BLaER1 treated with 17β-estradiol and CSF1 and Interleukin-3, amounts not matched to agents 10 nM and 100 nM (cell line): Measurements from ENCODE around the gene SCCPDH.
"Not testable (repeated sequence)": the region's sequence is repeated elsewhere in the genome, so short reads cannot be mapped to it uniquely, and the experiment has no call there.

Source experiments
- H3K27ac ChIP-seq, 11 experiments: shearing (Covaris generic); formaldehyde crosslinking; 2 replicates each; pipeline ENCODE4 v1.8.1; 2022
- H3K27me3 ChIP-seq, 11 experiments: shearing (Covaris generic); formaldehyde crosslinking; 2 replicates each; pipeline ENCODE4 v1.8.1; 2022
- H3K36me3 ChIP-seq, 11 experiments: shearing (Covaris generic); formaldehyde crosslinking; 2 replicates each; pipeline ENCODE4 v1.8.1; 2022
- H3K4me1 ChIP-seq, 10 experiments: shearing (Covaris generic); formaldehyde crosslinking; 2 replicates each; pipeline ENCODE4 v1.8.1; 2022
- H3K4me2 ChIP-seq, 11 experiments: shearing (Covaris generic); formaldehyde crosslinking; 2 replicates each; pipeline ENCODE4 v1.8.1; 2022
- H3K4me3 ChIP-seq, 10 experiments: shearing (Covaris generic); formaldehyde crosslinking; 2 replicates each; pipeline ENCODE4 v1.8.1; 2022
- H3K9ac ChIP-seq, 11 experiments: shearing (Covaris generic); formaldehyde crosslinking; 2 replicates each; pipeline ENCODE4 v1.8.1; 2022
- H3K9me3 ChIP-seq, 11 experiments: shearing (Covaris generic); formaldehyde crosslinking; replicated peaks in 1 of 11; 2 replicates each; pipeline ENCODE4 v1.8.1; 2022
- H4K20me1 ChIP-seq, 11 experiments: shearing (Covaris generic); formaldehyde crosslinking; 2 replicates each; pipeline ENCODE4 v1.8.1; 2022
- Cebpa-rat ChIP-seq, 11 experiments: shearing (Covaris generic); IDR thresholded peaks; 2 replicates each; pipeline ENCODE4 v1.8.1; 2022

The SCCPDH gene

DNA sequence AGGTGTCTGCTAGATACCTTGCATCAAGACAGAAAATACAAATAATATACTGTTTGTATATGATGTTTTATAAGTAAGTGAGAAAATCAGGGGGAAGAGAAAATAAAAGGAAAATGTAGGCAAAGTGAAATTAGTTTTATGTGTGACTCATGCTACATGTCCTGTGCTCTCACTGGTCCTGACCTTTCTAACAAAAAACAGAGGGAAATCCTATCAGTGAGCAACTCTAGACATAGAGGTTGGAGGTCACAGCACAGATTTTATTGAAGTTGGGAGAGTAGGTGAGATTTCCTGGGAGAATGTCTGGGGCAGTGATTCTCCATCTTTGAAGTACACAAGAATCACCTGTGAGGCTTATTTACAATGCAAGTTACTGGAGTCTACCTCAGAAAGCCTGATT lies 9.5 kb downstream of the SCCPDH start:
- peaks cover 96 to 100% (median 100%) of the 10 kb centered on the region in 11 experiments for H3K36me3 ChIP-seq
- no peaks in the 10 kb centered on the region for H3K27me3 ChIP-seq
- H3K9ac ChIP-seq: no peak overlapping the region
- no peak overlapping the region for H3K27ac ChIP-seq
- H3K4me1 ChIP-seq: peaks cover 4 to 25% (median 13%) of the 10 kb centered on the region in 10 experiments; a peak in 16 of 20 replicates
- no peak for TF ChIP-seq Cebpa-rat (IDR thresholded peaks at IDR 0.05)
- H3K4me3 ChIP-seq: no peak overlapping the region
- no peak overlapping the region for H3K4me2 ChIP-seq
- peaks cover 28 to 65% (median 40%) of the 10 kb centered on the region in 11 experiments for H3K9me3 ChIP-seq
- H4K20me1 ChIP-seq: no peaks in the 10 kb centered on the region

DNA sequence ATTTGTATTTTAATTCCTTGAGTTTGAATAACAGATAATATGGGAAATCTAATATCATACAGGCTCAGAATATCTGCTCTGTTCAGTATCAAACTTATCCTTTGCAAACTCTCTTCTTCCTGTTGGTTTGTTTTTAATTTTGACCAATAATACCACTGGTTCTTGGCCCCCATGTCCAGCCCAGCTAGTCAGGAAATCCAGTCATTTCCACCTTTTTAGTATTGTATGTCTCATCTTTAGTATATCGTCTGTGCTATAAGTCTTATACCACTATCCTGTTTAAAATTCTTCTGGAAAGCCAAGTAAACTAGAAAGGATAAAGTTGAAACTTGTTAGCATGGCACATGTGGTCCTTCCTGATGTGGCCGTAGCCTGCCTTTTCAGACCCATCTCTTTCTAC lies 10.7 kb downstream of the SCCPDH start:
- Histone ChIP-seq H3K4me3 (no peak overlapping the region), H3K4me2 (no peak overlapping the region), H3K9me3 (peaks cover 17 to 57% (median 29%) of the 10 kb centered on the region in 11 experiments), H3K27me3 (no peaks in the 10 kb centered on the region), H4K20me1 (no peaks in the 10 kb centered on the region), H3K36me3 (peaks cover 84 to 100% (median 89%) of the 10 kb centered on the region in 11 experiments), H3K27ac (0 out of 22 replicates have a peak overlapping the region, but pooled peaks of 1 of the 11 experiments have one; percentile 13), H3K4me1 (peaks cover 9 to 37% (median 25%) of the 10 kb centered on the region in 10 experiments; a peak in 16 of 20 replicates), H3K9ac (no peak overlapping the region)
- no peak for TF ChIP-seq Cebpa-rat (IDR thresholded peaks at IDR 0.05)

GRCh38 chr1:246735735-246736134 lies 11.5 kb downstream of the SCCPDH start:
- Histone ChIP-seq H4K20me1 (no peaks in the 10 kb centered on the region), H3K36me3 (peaks cover 82 to 100% (median 89%) of the 10 kb centered on the region in 11 experiments), H3K27me3 (no peaks in the 10 kb centered on the region)

GRCh38 chr1:246742396-246742795 lies 18.2 kb downstream of the SCCPDH start:
- H3K4me1 ChIP-seq: peaks cover 9 to 66% (median 55%) of the 10 kb centered on the region in 10 experiments; a peak in 16 of 20 replicates
- no peaks in the 10 kb centered on the region for H3K27me3 ChIP-seq
- H3K36me3 ChIP-seq: peaks cover 76 to 95% (median 86%) of the 10 kb centered on the region in 11 experiments
- peak overlapping the region in 8 of 11 experiments; percentile 61 to 88 (median 76); a peak in 16 of 22 replicates for H3K27ac ChIP-seq
- TF ChIP-seq Cebpa-rat (IDR thresholded peaks at IDR 0.05): no peak
- no peaks in the 10 kb centered on the region for H4K20me1 ChIP-seq
- H3K4me2 ChIP-seq: peak overlapping the region in 9 of 11 experiments; percentile 8 to 76 (median 60); a peak in 16 of 22 replicates
- H3K4me3 ChIP-seq: no peak overlapping the region; a peak in 1 of 20 replicates
- peak overlapping the region in 8 of 11 experiments; percentile 12 to 72 (median 58); a peak in 13 of 22 replicates for H3K9ac ChIP-seq
- peaks cover 58 to 88% (median 69%) of the 10 kb centered on the region in 11 experiments for H3K9me3 ChIP-seq

More at GRCh38 chr1:246735735-246736134, 11.5 kb downstream of the SCCPDH start:
- Histone ChIP-seq H3K9ac (no peak overlapping the region), H3K27ac (no peak overlapping the region), H3K4me1 (peaks cover 9 to 46% (median 33%) of the 10 kb centered on the region in 10 experiments; a peak in 16 of 20 replicates), H3K4me3 (no peak overlapping the region), H3K9me3 (peaks cover 13 to 57% (median 29%) of the 10 kb centered on the region in 11 experiments), H3K4me2 (no peak overlapping the region)
- no peak for TF ChIP-seq Cebpa-rat (IDR thresholded peaks at IDR 0.05)

- Histone ChIP-seq H3K4me1 (peaks cover 10 to 66% (median 54%) of the 10 kb centered on the region in 10 experiments; a peak in 19 of 20 replicates), H3K4me3 (peak overlapping the region in 2 of 10 experiments; percentile 11 to 17; a peak in 3 of 20 replicates), H3K36me3 (peaks cover 65 to 96% (median 86%) of the 10 kb centered on the region in 11 experiments), H3K9me3 (peaks cover 64 to 84% (median 75%) of the 10 kb centered on the region in 11 experiments), H3K27ac (0 out of 22 replicates have a peak overlapping the region, but pooled peaks of 1 of the 11 experiments have one; percentile 88)
- H3K4me2 ChIP-seq, H3K9ac ChIP-seq, H3K27me3 ChIP-seq, H4K20me1 ChIP-seq: not testable (repeated sequence)
Observed at GRCh38 chr1:246746155-246746554, 21.9 kb downstream of the SCCPDH start.

DNA sequence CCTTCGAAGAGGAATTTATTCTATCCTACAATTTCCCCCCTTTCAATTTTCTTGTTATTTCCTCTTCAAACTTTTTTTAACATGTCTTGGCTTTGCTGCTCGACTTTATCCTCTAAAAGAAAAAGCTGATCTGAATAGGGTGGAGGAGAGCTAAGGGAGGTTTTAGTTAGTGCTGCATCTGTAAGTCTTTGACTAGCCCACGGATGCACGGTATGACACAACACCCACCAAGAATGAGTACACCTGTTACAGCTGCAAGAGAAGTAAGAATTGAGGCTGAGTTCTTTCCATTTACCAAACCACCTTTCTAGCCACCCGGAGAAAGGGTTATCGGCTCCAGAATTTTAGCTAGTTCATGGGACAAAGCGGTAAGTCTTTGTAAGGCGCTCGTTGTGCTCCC lies 23.8 kb downstream of the SCCPDH start:
- H3K4me3 ChIP-seq: no peak overlapping the region; a peak in 3 of 20 replicates
- H3K27ac ChIP-seq: peak overlapping the region in 5 of 11 experiments; percentile 61 to 71 (median 68); a peak in 6 of 22 replicates
- no peaks in the 10 kb centered on the region for H4K20me1 ChIP-seq
- peaks cover 10 to 66% (median 52%) of the 10 kb centered on the region in 10 experiments; a peak in 19 of 20 replicates for H3K4me1 ChIP-seq
- H3K9ac ChIP-seq: no peak overlapping the region
- H3K36me3 ChIP-seq: peaks cover 46 to 79% (median 74%) of the 10 kb centered on the region in 11 experiments
- no peak for TF ChIP-seq Cebpa-rat (IDR thresholded peaks at IDR 0.05)
- no peaks in the 10 kb centered on the region for H3K27me3 ChIP-seq
- H3K4me2 ChIP-seq: peak overlapping the region in 6 of 11 experiments; percentile 55 to 78 (median 65); a peak in 8 of 22 replicates
- H3K9me3 ChIP-seq: peaks cover 53 to 74% (median 61%) of the 10 kb centered on the region in 11 experiments

GRCh38 chr1:246748867-246749266 lies 24.7 kb downstream of the SCCPDH start:
- H3K4me1 ChIP-seq: peaks cover 17 to 66% (median 55%) of the 10 kb centered on the region in 10 experiments
- no peak overlapping the region for H3K4me3 ChIP-seq
- H3K27ac ChIP-seq: peak overlapping the region in 8 of 11 experiments; percentile 40 to 71 (median 64); a peak in 15 of 22 replicates
- H4K20me1 ChIP-seq: no peaks in the 10 kb centered on the region
- peaks cover 45 to 65% (median 53%) of the 10 kb centered on the region in 11 experiments for H3K9me3 ChIP-seq
- H3K27me3 ChIP-seq: no peaks in the 10 kb centered on the region
- H3K36me3 ChIP-seq: peaks cover 38 to 70% (median 65%) of the 10 kb centered on the region in 11 experiments
- peak overlapping the region in 10 of 11 experiments; percentile 27 to 78 (median 63); a peak in 19 of 22 replicates for H3K4me2 ChIP-seq
- 0 out of 22 replicates have a peak, but pooled peaks of 1 of the 11 experiments have one; percentile 16 for TF ChIP-seq Cebpa-rat (IDR thresholded peaks at IDR 0.05)
- peak overlapping the region in 6 of 11 experiments; percentile 15 to 49 (median 35); a peak in 4 of 22 replicates for H3K9ac ChIP-seq

GRCh38 chr1:246750752-246751151 lies 26.5 kb downstream of the SCCPDH start:
- TF ChIP-seq Cebpa-rat (IDR thresholded peaks at IDR 0.05): no peak

More at GRCh38 chr1:246750752-246751151, 26.5 kb downstream of the SCCPDH start:
- Histone ChIP-seq H4K20me1 (no peaks in the 10 kb centered on the region), H3K9me3 (peaks cover 26 to 46% (median 34%) of the 10 kb centered on the region in 11 experiments), H3K27ac (peak overlapping the region in 7 of 11 experiments; percentile 41 to 71 (median 67); a peak in 11 of 22 replicates), H3K4me1 (peaks cover 22 to 66% (median 56%) of the 10 kb centered on the region in 10 experiments), H3K4me3 (no peak overlapping the region), H3K27me3 (no peaks in the 10 kb centered on the region), H3K9ac (peak overlapping the region in 2 of 11 experiments; percentile 19 to 38; a peak in 3 of 22 replicates), H3K36me3 (peaks cover 26 to 67% (median 54%) of the 10 kb centered on the region in 11 experiments), H3K4me2 (peak overlapping the region in 8 of 11 experiments; percentile 25 to 78 (median 58); a peak in 12 of 22 replicates)
